OCI-LY1 (cell line): Measurements from ENCODE around the gene TIPRL.

Experiments used
- H2AFZ ChIP-seq: fragments of 200-600 bp; sonication (generic), shearing (Covaris generic); 2 replicates; pipeline ENCODE4 v1.6.0; 2014; ENCODE audit warnings: antibody characterized with exemption, mild to moderate bottlenecking, low read length
- H3F3A ChIP-seq: fragments of 200-600 bp; sonication (generic), shearing (Covaris generic); 2 replicates; pipeline ENCODE4 v1.6.0; 2014; ENCODE audit warnings: mild to moderate bottlenecking, antibody characterized with exemption, low read length, moderate library complexity; ENCODE audit not compliant: insufficient read depth
- H3K27ac ChIP-seq: fragments of 200-600 bp; sonication (generic); 2 replicates; pipeline ENCODE4 v1.5.1; 2014; ENCODE audit warnings: low read length, mixed run types, mild to moderate bottlenecking, low read depth; ENCODE audit not compliant: poor library complexity, severe bottlenecking
- H3K27me3 ChIP-seq: fragments of 200-600 bp; sonication (generic); 2 replicates; pipeline ENCODE4 v1.6.0; 2014; ENCODE audit warnings: antibody characterized with exemption, mild to moderate bottlenecking, low read length, moderate library complexity; ENCODE audit not compliant: insufficient read depth
- H3K36me3 ChIP-seq: fragments of 200-600 bp; sonication (generic); 2 replicates; pipeline ENCODE4 v1.6.1; 2014; ENCODE audit warnings: mild to moderate bottlenecking, antibody characterized with exemption, low read length, moderate library complexity, mixed read lengths; ENCODE audit not compliant: insufficient read depth
- H3K4me1 ChIP-seq: fragments of 200-600 bp; sonication (generic); 2 replicates; pipeline ENCODE4 v1.5.1; 2014; ENCODE audit warnings: mild to moderate bottlenecking, low read length, moderate library complexity; ENCODE audit not compliant: insufficient read depth, severe bottlenecking
- H3K4me2 ChIP-seq: fragments of 200-600 bp; sonication (generic), shearing (Covaris generic); 2 replicates; pipeline ENCODE4 v1.6.1; 2014; ENCODE audit warnings: low read length
- H3K4me3 ChIP-seq: fragments of 200-600 bp; sonication (generic); 2 replicates; pipeline ENCODE4 v1.5.1; 2014; ENCODE audit warnings: low read length, low read depth, mild to moderate bottlenecking, mixed read lengths; ENCODE audit not compliant: poor library complexity, severe bottlenecking
- H3K79me2 ChIP-seq: fragments of 200-600 bp; shearing (Covaris generic); 2 replicates; pipeline ENCODE4 v1.6.1; 2016; ENCODE audit warnings: mixed run types, low read length, mixed read lengths; ENCODE audit not compliant: insufficient read depth
- H3K9ac ChIP-seq: fragments of 200-600 bp; sonication (generic), shearing (Covaris generic); 2 replicates; pipeline ENCODE4 v1.6.1; 2014; ENCODE audit warnings: mild to moderate bottlenecking, low read length, mixed read lengths
- H3K9me2 ChIP-seq: fragments of 200-600 bp; sonication (generic), shearing (Covaris generic); 2 replicates; pipeline ENCODE4 v1.6.1; 2014; ENCODE audit warnings: low read depth, mild to moderate bottlenecking, low read length, mixed read lengths
- H3K9me3 ChIP-seq: fragments of 200-600 bp; shearing (Covaris generic); 2 replicates; pipeline ENCODE4 v1.6.1; 2014; ENCODE audit warnings: low read length, mixed read lengths
- H4K20me1 ChIP-seq: fragments of 200-600 bp; sonication (generic), shearing (Covaris generic); 2 replicates; pipeline ENCODE4 v1.6.0; 2016; ENCODE audit warnings: mild to moderate bottlenecking, low read length; ENCODE audit not compliant: insufficient read depth
- EZH2 ChIP-seq: fragments of 200-600 bp; sonication (generic), shearing (Covaris generic); IDR thresholded peaks from 2 replicates; pipeline ENCODE4 v1.8.0; 2017; ENCODE audit warnings: borderline replicate concordance, mixed run types, mild to moderate bottlenecking, antibody characterized with exemption, low read length, moderate library complexity, mixed read lengths
- TF ChIP-seq, protein P1 (sequence below): fragments of 200-600 bp; sonication (generic), shearing (Covaris generic); IDR thresholded peaks from 2 replicates; pipeline ENCODE4 v1.5.1; 2017; ENCODE audit warnings: mild to moderate bottlenecking, antibody characterized with exemption, low read length, moderate library complexity, mixed read lengths

Gene TIPRL

DNA sequence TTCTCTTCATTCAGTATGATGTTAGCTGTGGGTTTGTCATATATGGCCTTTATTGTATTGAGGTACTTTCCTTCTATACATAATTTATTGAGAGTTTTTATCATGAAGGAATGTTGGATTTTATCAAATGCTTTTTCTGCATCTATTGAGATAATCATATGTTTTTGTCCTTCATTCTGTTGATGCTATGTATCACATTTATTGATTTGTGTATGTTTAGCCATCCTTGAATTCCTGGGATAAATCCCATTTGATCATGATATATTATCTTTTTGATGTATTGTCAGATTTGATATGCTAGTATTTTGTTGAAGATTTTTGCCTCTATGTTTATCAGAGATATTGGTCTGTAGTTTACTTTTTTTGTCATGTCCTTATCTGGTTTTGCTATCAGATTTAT, 21.1 kb upstream of the TIPRL start:
- H3K27me3 ChIP-seq, result no peaks in the 10 kb centered on the region
- H2AFZ ChIP-seq, result no peak overlapping the region
- no peaks in the 10 kb centered on the region for H3K36me3 ChIP-seq
- no peaks in the 10 kb centered on the region for H4K20me1 ChIP-seq
- no peak overlapping the region for H3K4me3 ChIP-seq
- no peak overlapping the region for H3K27ac ChIP-seq
- H3K9me2 ChIP-seq, result no peaks in the 10 kb centered on the region
- H3K4me1 ChIP-seq, result no peaks in the 10 kb centered on the region
- H3K9me3 ChIP-seq, result peaks cover 12% of the 10 kb centered on the region
- no peak overlapping the region for H3K9ac ChIP-seq
- no peaks in the 10 kb centered on the region for H3F3A ChIP-seq
- no peak overlapping the region for H3K4me2 ChIP-seq
- TF ChIP-seq, protein P1, sequence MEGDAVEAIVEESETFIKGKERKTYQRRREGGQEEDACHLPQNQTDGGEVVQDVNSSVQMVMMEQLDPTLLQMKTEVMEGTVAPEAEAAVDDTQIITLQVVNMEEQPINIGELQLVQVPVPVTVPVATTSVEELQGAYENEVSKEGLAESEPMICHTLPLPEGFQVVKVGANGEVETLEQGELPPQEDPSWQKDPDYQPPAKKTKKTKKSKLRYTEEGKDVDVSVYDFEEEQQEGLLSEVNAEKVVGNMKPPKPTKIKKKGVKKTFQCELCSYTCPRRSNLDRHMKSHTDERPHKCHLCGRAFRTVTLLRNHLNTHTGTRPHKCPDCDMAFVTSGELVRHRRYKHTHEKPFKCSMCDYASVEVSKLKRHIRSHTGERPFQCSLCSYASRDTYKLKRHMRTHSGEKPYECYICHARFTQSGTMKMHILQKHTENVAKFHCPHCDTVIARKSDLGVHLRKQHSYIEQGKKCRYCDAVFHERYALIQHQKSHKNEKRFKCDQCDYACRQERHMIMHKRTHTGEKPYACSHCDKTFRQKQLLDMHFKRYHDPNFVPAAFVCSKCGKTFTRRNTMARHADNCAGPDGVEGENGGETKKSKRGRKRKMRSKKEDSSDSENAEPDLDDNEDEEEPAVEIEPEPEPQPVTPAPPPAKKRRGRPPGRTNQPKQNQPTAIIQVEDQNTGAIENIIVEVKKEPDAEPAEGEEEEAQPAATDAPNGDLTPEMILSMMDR, result no peak
- no peak for TF ChIP-seq EZH2
- H3K79me2 ChIP-seq, result no peaks in the 10 kb centered on the region

DNA sequence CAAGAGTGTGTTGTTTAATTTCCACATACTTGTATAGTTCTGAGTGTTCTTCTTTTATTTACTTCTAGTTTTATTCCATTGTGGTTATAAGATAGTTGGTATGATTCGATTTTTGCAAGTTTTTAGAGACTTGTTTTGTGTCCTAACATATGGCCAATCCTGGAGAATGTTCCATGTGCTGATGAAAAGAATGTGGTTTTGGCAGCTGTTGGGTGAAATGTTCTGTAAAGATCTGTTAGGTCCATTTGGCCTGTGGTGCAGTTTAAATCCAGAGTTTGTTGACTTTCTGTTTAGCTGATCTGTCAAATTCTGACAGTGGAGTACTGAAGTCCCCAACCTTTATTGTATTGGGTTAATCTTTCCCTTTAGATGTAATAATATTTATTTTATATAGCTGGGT, 19.5 kb upstream of the TIPRL start:
- no peak for TF ChIP-seq EZH2
- no peak overlapping the region for H3K4me3 ChIP-seq
- no peaks in the 10 kb centered on the region for H4K20me1 ChIP-seq
- H3K79me2 ChIP-seq, result no peaks in the 10 kb centered on the region
- H3F3A ChIP-seq, result no peaks in the 10 kb centered on the region
- H3K9me2 ChIP-seq, result no peaks in the 10 kb centered on the region
- peaks cover 12% of the 10 kb centered on the region for H3K9me3 ChIP-seq
- H3K9ac ChIP-seq, result no peak overlapping the region
- no peak overlapping the region for H2AFZ ChIP-seq
- H3K36me3 ChIP-seq, result no peaks in the 10 kb centered on the region
- no peak overlapping the region for H3K4me2 ChIP-seq
- H3K4me1 ChIP-seq, result peaks cover 9% of the 10 kb centered on the region
- no peak overlapping the region for H3K27ac ChIP-seq
- no peaks in the 10 kb centered on the region for H3K27me3 ChIP-seq

DNA sequence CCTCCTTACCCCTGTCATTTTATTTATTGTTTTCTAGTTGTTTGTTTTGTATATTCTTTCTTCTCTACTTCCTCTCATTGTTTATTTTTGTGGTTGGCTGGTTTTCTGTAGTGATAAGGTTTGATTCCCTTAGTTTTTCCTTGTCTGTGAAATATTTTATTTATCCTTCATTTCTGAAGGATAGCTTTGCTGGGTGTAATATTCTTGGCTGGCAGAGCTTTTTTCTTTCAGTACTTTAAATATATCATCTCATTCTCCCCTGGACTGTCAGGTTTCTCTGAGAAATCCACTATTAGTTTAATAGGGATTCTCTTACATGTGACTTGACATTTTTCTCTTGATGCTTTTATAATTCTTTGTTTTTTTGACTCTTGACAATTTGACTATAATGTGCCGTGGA, 18.8 kb upstream of the TIPRL start:
- H4K20me1 ChIP-seq, result no peaks in the 10 kb centered on the region
- no peaks in the 10 kb centered on the region for H3F3A ChIP-seq
- no peak overlapping the region for H3K27ac ChIP-seq
- no peaks in the 10 kb centered on the region for H3K27me3 ChIP-seq
- no peak overlapping the region for H3K4me3 ChIP-seq
- no peak for TF ChIP-seq EZH2
- TF ChIP-seq, protein P1, result no peak
- no peak overlapping the region for H2AFZ ChIP-seq
- peaks cover 12% of the 10 kb centered on the region for H3K9me3 ChIP-seq
- no peaks in the 10 kb centered on the region for H3K79me2 ChIP-seq
- no peak overlapping the region for H3K9ac ChIP-seq
- no peak overlapping the region for H3K4me2 ChIP-seq
- no peaks in the 10 kb centered on the region for H3K36me3 ChIP-seq
- H3K9me2 ChIP-seq, result no peaks in the 10 kb centered on the region
- H3K4me1 ChIP-seq, result peaks cover 10% of the 10 kb centered on the region

DNA sequence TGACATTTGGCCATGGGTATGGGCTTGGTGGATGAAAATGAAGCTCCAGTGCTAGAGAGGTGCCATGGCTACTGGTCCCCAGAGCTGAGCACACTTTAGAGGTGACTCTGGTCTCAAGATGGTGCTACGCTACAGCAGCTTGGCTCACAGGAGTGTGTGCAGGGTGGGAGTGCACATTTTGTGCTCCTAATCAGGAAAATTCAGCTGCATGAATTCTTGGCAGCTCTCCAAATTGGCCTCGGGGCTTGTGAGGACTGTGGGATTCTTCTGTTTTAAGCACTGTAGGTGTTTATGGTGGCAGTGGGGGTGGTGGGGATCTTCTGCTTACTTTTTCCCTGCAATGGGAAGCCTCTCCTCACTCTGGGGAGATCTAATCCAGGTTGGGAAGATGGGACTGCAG, 17.3 kb upstream of the TIPRL start:
- no peaks in the 10 kb centered on the region for H3K36me3 ChIP-seq
- TF ChIP-seq, protein P1, result no peak
- no peak for TF ChIP-seq EZH2
- no peaks in the 10 kb centered on the region for H3K27me3 ChIP-seq

More for the DNA sequence above, 17.3 kb upstream of the TIPRL start:
- no peak overlapping the region for H3K4me2 ChIP-seq
- no peak overlapping the region for H3K9ac ChIP-seq
- H3K27ac ChIP-seq, result no peak overlapping the region
- peaks cover 10% of the 10 kb centered on the region for H3K9me3 ChIP-seq
- no peaks in the 10 kb centered on the region for H3K79me2 ChIP-seq
- H3K4me1 ChIP-seq, result peaks cover 10% of the 10 kb centered on the region
- no peaks in the 10 kb centered on the region for H4K20me1 ChIP-seq
- no peaks in the 10 kb centered on the region for H3F3A ChIP-seq
- no peaks in the 10 kb centered on the region for H3K9me2 ChIP-seq
- no peak overlapping the region for H2AFZ ChIP-seq
- no peak overlapping the region for H3K4me3 ChIP-seq
